ENCODE measurements around the gene CCR5AS.

DNA sequence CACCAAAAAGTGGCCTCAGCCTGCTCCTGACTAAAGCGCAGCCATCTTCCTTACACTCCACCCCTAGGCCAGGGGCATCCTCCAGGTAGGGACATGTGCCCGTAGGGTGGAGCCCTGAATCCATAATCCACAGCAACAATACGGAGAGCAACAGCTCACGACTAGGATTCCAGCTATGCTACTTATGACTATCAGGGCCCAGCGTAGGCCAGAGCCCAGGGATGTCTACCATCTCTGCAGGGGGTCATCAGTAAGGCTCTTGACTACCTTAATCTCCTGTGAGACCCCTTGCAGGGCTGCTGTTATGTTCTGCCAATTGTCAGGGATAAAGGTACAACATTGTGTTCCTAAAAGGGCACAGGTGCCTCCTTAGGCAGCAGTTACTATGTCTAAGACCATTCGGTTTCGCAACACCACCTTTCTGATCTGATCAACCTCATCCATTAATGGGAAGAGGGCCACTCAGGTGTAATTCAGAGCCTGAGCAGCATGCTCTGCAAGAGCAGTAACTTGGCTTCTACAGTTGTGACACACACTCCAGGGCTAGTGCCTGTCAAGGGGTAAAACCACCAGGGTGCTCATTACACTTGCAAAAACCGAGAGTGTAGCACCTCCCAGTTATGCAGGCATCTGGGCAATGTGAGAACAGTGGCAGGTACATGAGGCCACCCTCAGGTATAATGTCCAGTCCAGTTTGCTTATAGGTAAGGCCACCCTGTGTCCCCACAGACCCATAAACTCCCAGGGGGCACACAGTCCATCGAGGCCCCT lies 11.2 kb upstream of the CCR5AS start:
- TF ChIP-seq POLR2A (IDR thresholded peaks at IDR 0.05), result no peak
- TF ChIP-seq POLR2AphosphoS5 (IDR thresholded peaks at IDR 0.05; ENCODE audit: insufficient read depth in 1 of 2, low read depth in 1 of 2), result no peak
- TF ChIP-seq CTCF (IDR thresholded peaks at IDR 0.05), result no peak

All from vagina (tissue), 2 donors.